Inflammatory macrophage (primary cell): ENCODE data around the gene ABCA5.

ENCODE experiments used
- DNase-seq, 2 donors: peaks; one replicate each; pipeline ENCODE4 v3.0.0-alpha.2; 2020 to 2022
- total RNA-seq, 18 experiments: gene quantifications; one replicate each; lab custom pipeline; 2026; ENCODE audit warnings: mixed read lengths in 6 of 18, inconsistent platforms in 2 of 18; lab: John Stamatoyannopoulos, UW

Gene ABCA5
- 10.8 to 53.0 (median 19.5) reads per million in 18 experiments for total RNA-seq

- peak; percentile 84 to 95 for DNase-seq
These were observed at the start of gene ABCA5 for GRCh38 chr17:69327060-69327831. Gene ABCA5 (minus strand): TSS chr17:69327133. CDS start chr17:69314415, 12,718 bp downstream.

GRCh38 chr17:69375229-69375628 is 48.3 kb upstream of the ABCA5 start:
- DNase-seq: peak in 1 of 2 donors; percentile 34

GRCh38 chr17:69373069-69373468 is 46.1 kb upstream of the ABCA5 start:
- DNase-seq: no peak

GRCh38 chr17:69367298-69367697 is 40.4 kb upstream of the ABCA5 start:
- peak; percentile 1 to 32 for DNase-seq

GRCh38 chr17:69363488-69364210 is 36.7 kb upstream of the ABCA5 start:
- no peak for DNase-seq

- DNase-seq: no peak
These were observed 34.2 kb upstream of the ABCA5 start for GRCh38 chr17:69361156-69361555.

GRCh38 chr17:69358688-69359596 is 32.0 kb upstream of the ABCA5 start:
- no peak for DNase-seq

- no peak for DNase-seq
These were observed 30.8 kb upstream of the ABCA5 start for GRCh38 chr17:69357701-69358100.

GRCh38 chr17:69356625-69357024 is 29.7 kb upstream of the ABCA5 start:
- DNase-seq: no peak

GRCh38 chr17:69350911-69351310 is 24.0 kb upstream of the ABCA5 start:
- DNase-seq: no peak

GRCh38 chr17:69348429-69348828 is 21.5 kb upstream of the ABCA5 start:
- DNase-seq: no peak

- no peak for DNase-seq
These were observed 19.8 kb upstream of the ABCA5 start for GRCh38 chr17:69346766-69347165.

- no peak for DNase-seq
These were observed 18.0 kb upstream of the ABCA5 start for GRCh38 chr17:69344939-69345338.

GRCh38 chr17:69342896-69343644 is 16.1 kb upstream of the ABCA5 start:
- no peak for DNase-seq

- DNase-seq: no peak
These were observed 13.0 kb upstream of the ABCA5 start for GRCh38 chr17:69339937-69340336.

GRCh38 chr17:69336996-69337395 is 10.1 kb upstream of the ABCA5 start:
- no peak for DNase-seq

GRCh38 chr17:69336580-69336979 is 9.6 kb upstream of the ABCA5 start:
- DNase-seq: no peak

- peak; percentile 25 to 40 for DNase-seq
These were observed 8.1 kb upstream of the ABCA5 start for GRCh38 chr17:69335058-69335457.

GRCh38 chr17:69333561-69333960 is 6.6 kb upstream of the ABCA5 start:
- peak in 1 of 2 donors; percentile 38 for DNase-seq

- no peak for DNase-seq
These were observed 4.8 kb upstream of the ABCA5 start for GRCh38 chr17:69331756-69332155.

- peak in 1 of 2 donors; percentile 3 for DNase-seq
These were observed 415 bp downstream of the ABCA5 start for GRCh38 chr17:69326377-69327059.
